ENCODE measurements around the gene TTC23L.

Gene TTC23L

GRCh38 chr5:34867660-34868059 is 28.7 kb downstream of the TTC23L start:
- Histone ChIP-seq H3K36me3 (ENCODE audit: control insufficient read depth, insufficient read depth, low read length) (no peaks in the 10 kb centered on the region), H3K4me3 (ENCODE audit: insufficient read depth, low read depth, low read length) (no peak overlapping the region), H3K27me3 (ENCODE audit: control insufficient read depth, insufficient read depth, low read length, poor library complexity, severe bottlenecking) (no peaks in the 10 kb centered on the region), H3K27ac (ENCODE audit: insufficient read depth, low read depth, low read length, poor library complexity, severe bottlenecking) (no peak overlapping the region), H3K4me1 (ENCODE audit: control insufficient read depth, insufficient read depth, low read length) (no peaks in the 10 kb centered on the region), H3K9me3 (ENCODE audit: control insufficient read depth, low read length) (no peaks in the 10 kb centered on the region)
- WGBS, 2 experiments, result 82 to 94% methylated on average over 1 to 3 of the region's 3 CpGs

- Histone ChIP-seq H3K4me1 (ENCODE audit: control insufficient read depth, insufficient read depth, low read length) (no peaks in the 10 kb centered on the region), H3K27me3 (ENCODE audit: control insufficient read depth, insufficient read depth, low read length, poor library complexity, severe bottlenecking) (no peaks in the 10 kb centered on the region), H3K27ac (ENCODE audit: insufficient read depth, low read depth, low read length, poor library complexity, severe bottlenecking) (no peak overlapping the region), H3K9me3 (ENCODE audit: control insufficient read depth, low read length) (no peaks in the 10 kb centered on the region), H3K36me3 (ENCODE audit: control insufficient read depth, insufficient read depth, low read length) (no peaks in the 10 kb centered on the region), H3K4me3 (ENCODE audit: insufficient read depth, low read depth, low read length) (no peak overlapping the region)
- WGBS, 2 experiments, result 94 to 100% methylated on average over 1 of the region's 1 CpG
Measured at GRCh38 chr5:34868791-34869190, 29.8 kb downstream of the TTC23L start.

GRCh38 chr5:34869256-34869655 is 30.3 kb downstream of the TTC23L start:
- no peaks in the 10 kb centered on the region for H3K36me3 ChIP-seq (ENCODE audit: control insufficient read depth, insufficient read depth, low read length)
- H3K9me3 ChIP-seq (ENCODE audit: control insufficient read depth, low read length), result no peaks in the 10 kb centered on the region
- WGBS, 2 experiments, result 100% methylated on average over 1 of the region's 1 CpG
- no peak overlapping the region for H3K4me3 ChIP-seq (ENCODE audit: insufficient read depth, low read depth, low read length)
- no peak overlapping the region for H3K27ac ChIP-seq (ENCODE audit: insufficient read depth, low read depth, low read length, poor library complexity, severe bottlenecking)
- H3K4me1 ChIP-seq (ENCODE audit: control insufficient read depth, insufficient read depth, low read length), result no peaks in the 10 kb centered on the region
- no peaks in the 10 kb centered on the region for H3K27me3 ChIP-seq (ENCODE audit: control insufficient read depth, insufficient read depth, low read length, poor library complexity, severe bottlenecking)

- Histone ChIP-seq H3K4me1 (ENCODE audit: control insufficient read depth, insufficient read depth, low read length) (no peaks in the 10 kb centered on the region), H3K27ac (ENCODE audit: insufficient read depth, low read depth, low read length, poor library complexity, severe bottlenecking) (no peak overlapping the region), H3K27me3 (ENCODE audit: control insufficient read depth, insufficient read depth, low read length, poor library complexity, severe bottlenecking) (no peaks in the 10 kb centered on the region), H3K36me3 (ENCODE audit: control insufficient read depth, insufficient read depth, low read length) (no peaks in the 10 kb centered on the region), H3K9me3 (ENCODE audit: control insufficient read depth, low read length) (no peaks in the 10 kb centered on the region), H3K4me3 (ENCODE audit: insufficient read depth, low read depth, low read length) (no peak overlapping the region)
- 80 to 100% methylated on average over 2 of the region's 2 CpGs for WGBS, 2 experiments
Measured at GRCh38 chr5:34870382-34870781, 31.4 kb downstream of the TTC23L start.

GRCh38 chr5:34876275-34876674 is 37.3 kb downstream of the TTC23L start:
- H3K4me3 ChIP-seq (ENCODE audit: insufficient read depth, low read depth, low read length), result no peak overlapping the region
- H3K4me1 ChIP-seq (ENCODE audit: control insufficient read depth, insufficient read depth, low read length), result no peaks in the 10 kb centered on the region
- no peaks in the 10 kb centered on the region for H3K9me3 ChIP-seq (ENCODE audit: control insufficient read depth, low read length)
- H3K27me3 ChIP-seq (ENCODE audit: control insufficient read depth, insufficient read depth, low read length, poor library complexity, severe bottlenecking), result no peaks in the 10 kb centered on the region
- no peak overlapping the region for H3K27ac ChIP-seq (ENCODE audit: insufficient read depth, low read depth, low read length, poor library complexity, severe bottlenecking)
- no peaks in the 10 kb centered on the region for H3K36me3 ChIP-seq (ENCODE audit: control insufficient read depth, insufficient read depth, low read length)

GRCh38 chr5:34881246-34881645 is 42.3 kb downstream of the TTC23L start:
- Histone ChIP-seq H3K36me3 (ENCODE audit: control insufficient read depth, insufficient read depth, low read length) (no peaks in the 10 kb centered on the region), H3K4me3 (ENCODE audit: insufficient read depth, low read depth, low read length) (no peak overlapping the region), H3K27ac (ENCODE audit: insufficient read depth, low read depth, low read length, poor library complexity, severe bottlenecking) (no peak overlapping the region), H3K27me3 (ENCODE audit: control insufficient read depth, insufficient read depth, low read length, poor library complexity, severe bottlenecking) (no peaks in the 10 kb centered on the region), H3K4me1 (ENCODE audit: control insufficient read depth, insufficient read depth, low read length) (no peaks in the 10 kb centered on the region), H3K9me3 (ENCODE audit: control insufficient read depth, low read length) (no peaks in the 10 kb centered on the region)

GRCh38 chr5:34886392-34887119 is 47.6 kb downstream of the TTC23L start:
- WGBS, 2 experiments, result 96 to 99% methylated on average over 3 of the region's 3 CpGs
- H3K4me1 ChIP-seq (ENCODE audit: control insufficient read depth, insufficient read depth, low read length), result no peaks in the 10 kb centered on the region
- no peaks in the 10 kb centered on the region for H3K36me3 ChIP-seq (ENCODE audit: control insufficient read depth, insufficient read depth, low read length)
- no peak overlapping the region for H3K4me3 ChIP-seq (ENCODE audit: insufficient read depth, low read depth, low read length)
- no peaks in the 10 kb centered on the region for H3K9me3 ChIP-seq (ENCODE audit: control insufficient read depth, low read length)
- H3K27ac ChIP-seq (ENCODE audit: insufficient read depth, low read depth, low read length, poor library complexity, severe bottlenecking), result no peak overlapping the region
- no peaks in the 10 kb centered on the region for H3K27me3 ChIP-seq (ENCODE audit: control insufficient read depth, insufficient read depth, low read length, poor library complexity, severe bottlenecking)

GRCh38 chr5:34889394-34889793 is 50.4 kb downstream of the TTC23L start:
- no peaks in the 10 kb centered on the region for H3K9me3 ChIP-seq (ENCODE audit: control insufficient read depth, low read length)
- H3K36me3 ChIP-seq (ENCODE audit: control insufficient read depth, insufficient read depth, low read length), result no peaks in the 10 kb centered on the region
- H3K4me3 ChIP-seq (ENCODE audit: insufficient read depth, low read depth, low read length), result no peak overlapping the region
- H3K27ac ChIP-seq (ENCODE audit: insufficient read depth, low read depth, low read length, poor library complexity, severe bottlenecking), result no peak overlapping the region
- WGBS, 2 experiments, result 94 to 95% methylated on average over 1 of the region's 1 CpG
- no peaks in the 10 kb centered on the region for H3K4me1 ChIP-seq (ENCODE audit: control insufficient read depth, insufficient read depth, low read length)
- H3K27me3 ChIP-seq (ENCODE audit: control insufficient read depth, insufficient read depth, low read length, poor library complexity, severe bottlenecking), result no peaks in the 10 kb centered on the region

GRCh38 chr5:34891981-34892380 is 53.0 kb downstream of the TTC23L start:
- 93% methylated on average over 5 of the region's 5 CpGs for WGBS, 2 experiments
- Histone ChIP-seq H3K36me3 (ENCODE audit: control insufficient read depth, insufficient read depth, low read length) (no peaks in the 10 kb centered on the region), H3K27me3 (ENCODE audit: control insufficient read depth, insufficient read depth, low read length, poor library complexity, severe bottlenecking) (no peaks in the 10 kb centered on the region), H3K27ac (ENCODE audit: insufficient read depth, low read depth, low read length, poor library complexity, severe bottlenecking) (no peak overlapping the region), H3K9me3 (ENCODE audit: control insufficient read depth, low read length) (no peaks in the 10 kb centered on the region), H3K4me3 (ENCODE audit: insufficient read depth, low read depth, low read length) (no peak overlapping the region), H3K4me1 (ENCODE audit: control insufficient read depth, insufficient read depth, low read length) (no peaks in the 10 kb centered on the region)

GRCh38 chr5:34892414-34892813 is 53.5 kb downstream of the TTC23L start:
- H3K27me3 ChIP-seq (ENCODE audit: control insufficient read depth, insufficient read depth, low read length, poor library complexity, severe bottlenecking), result no peaks in the 10 kb centered on the region
- 93 to 94% methylated on average over 6 of the region's 6 CpGs for WGBS, 2 experiments
- no peaks in the 10 kb centered on the region for H3K4me1 ChIP-seq (ENCODE audit: control insufficient read depth, insufficient read depth, low read length)
- no peak overlapping the region for H3K27ac ChIP-seq (ENCODE audit: insufficient read depth, low read depth, low read length, poor library complexity, severe bottlenecking)
- H3K36me3 ChIP-seq (ENCODE audit: control insufficient read depth, insufficient read depth, low read length), result no peaks in the 10 kb centered on the region
- no peak overlapping the region for H3K4me3 ChIP-seq (ENCODE audit: insufficient read depth, low read depth, low read length)
- no peaks in the 10 kb centered on the region for H3K9me3 ChIP-seq (ENCODE audit: control insufficient read depth, low read length)

- Histone ChIP-seq H3K27ac (ENCODE audit: insufficient read depth, low read depth, low read length, poor library complexity, severe bottlenecking) (no peak overlapping the region), H3K9me3 (ENCODE audit: control insufficient read depth, low read length) (no peaks in the 10 kb centered on the region), H3K4me3 (ENCODE audit: insufficient read depth, low read depth, low read length) (no peak overlapping the region), H3K27me3 (ENCODE audit: control insufficient read depth, insufficient read depth, low read length, poor library complexity, severe bottlenecking) (no peaks in the 10 kb centered on the region), H3K4me1 (ENCODE audit: control insufficient read depth, insufficient read depth, low read length) (no peaks in the 10 kb centered on the region), H3K36me3 (ENCODE audit: control insufficient read depth, insufficient read depth, low read length) (no peaks in the 10 kb centered on the region)
- WGBS, 2 experiments, result no CpG with 5 or more reads among the region's 1 CpG
Measured at GRCh38 chr5:34894716-34895115, 55.8 kb downstream of the TTC23L start.

All from ectodermal cell (in vitro differentiated cells).